Bronchial epithelial cell (primary cell): ENCODE measurements around the gene GLYAT. TPM values are rescaled to one million over a fixed set of nuclear protein-coding genes. Genes with fewer than 3 reads are reported as not detected.
A peak's percentile ranks its signal among the peaks of the same experiment; 100 is the strongest.
"Not testable (repeated sequence)": the region's sequence is repeated elsewhere in the genome, so short reads cannot be mapped to it uniquely, and the experiment has no call there.

Source experiments
- DNase-seq: peaks from one replicate; pipeline ENCODE4 v3.0.0-alpha.2; 2010; ENCODE audit warnings: low read depth
- FAIRE-seq: peaks from 2 replicates; lab custom pipeline; 2011; peaks lifted over from hg19 to GRCh38; lab: Jason Lieb, UNC
- H3K27me3 ChIP-seq: 2 replicates; pipeline ENCODE4 v1.5.1; 2011; ENCODE audit warnings: low read length; ENCODE audit not compliant: control insufficient read depth, insufficient read depth
- H3K36me3 ChIP-seq: 2 replicates; pipeline ENCODE4 v1.5.1; 2011; ENCODE audit warnings: low read length; ENCODE audit not compliant: control insufficient read depth, insufficient read depth
- H3K4me3 ChIP-seq: 2 replicates; pipeline ENCODE4 v1.5.1; 2011; ENCODE audit warnings: mild to moderate bottlenecking, low read depth, low read length, control low read depth
- CTCF ChIP-seq: IDR thresholded peaks from 2 replicates; pipeline ENCODE4 v1.5.1; 2011; ENCODE audit warnings: mild to moderate bottlenecking, moderate library complexity, low read length, control low read depth, inconsistent platforms; ENCODE audit not compliant: insufficient read depth, severe bottlenecking
- total RNA-seq: library from RNA; depleted of rRNA; stranded (reverse); fragments of >200 nt; gene quantifications from 2 replicates; pipeline ENCODE4 v1.2.1, GENCODE V29; 2014

GLYAT gene
- total RNA-seq, 1 donor from 2014 or later: not detected

- TF ChIP-seq CTCF: no peak
- FAIRE-seq (no peak), DNase-seq (no peak)
- H3K27me3 ChIP-seq: no peaks in the 10 kb centered on the region
- no peaks in the 10 kb centered on the region for H3K36me3 ChIP-seq
- no peak overlapping the region for H3K4me3 ChIP-seq
Observed at GRCh38 chr11:58711832-58712231, 19.9 kb downstream of the GLYAT start.

- Histone ChIP-seq H3K4me3 (no peak overlapping the region), H3K36me3 (no peaks in the 10 kb centered on the region), H3K27me3 (no peaks in the 10 kb centered on the region)
- TF ChIP-seq CTCF: no peak
- DNase-seq (no peak), FAIRE-seq (no peak)
Observed at GRCh38 chr11:58707767-58708166, 24.0 kb downstream of the GLYAT start.

GRCh38 chr11:58696825-58697224 is 34.9 kb downstream of the GLYAT start:
- H3K27me3 ChIP-seq, H3K4me3 ChIP-seq, DNase-seq, H3K36me3 ChIP-seq, FAIRE-seq: not testable (repeated sequence)

- no peak for TF ChIP-seq CTCF
- H3K36me3 ChIP-seq: no peaks in the 10 kb centered on the region
- no peaks in the 10 kb centered on the region for H3K27me3 ChIP-seq
- no peak overlapping the region for H3K4me3 ChIP-seq
- FAIRE-seq: no peak
- no peak for DNase-seq
Observed at GRCh38 chr11:58693026-58693425, 38.7 kb downstream of the GLYAT start.

GRCh38 chr11:58691675-58692074 is 40.1 kb downstream of the GLYAT start:
- TF ChIP-seq CTCF: no peak
- no peak overlapping the region for H3K4me3 ChIP-seq
- FAIRE-seq (no peak), DNase-seq (no peak)
- H3K36me3 ChIP-seq: no peaks in the 10 kb centered on the region
- no peaks in the 10 kb centered on the region for H3K27me3 ChIP-seq

GRCh38 chr11:58688789-58689503 is 42.8 kb downstream of the GLYAT start:
- DNase-seq: peak; percentile 94
- H3K36me3 ChIP-seq: no peaks in the 10 kb centered on the region
- no peak overlapping the region for H3K4me3 ChIP-seq
- FAIRE-seq: no peak
- no peaks in the 10 kb centered on the region for H3K27me3 ChIP-seq
- no peak for TF ChIP-seq CTCF
